T1000 (cell line): Measurements from ENCODE around the gene GUCY1A1.
"Not testable (repeated sequence)": the region's sequence is repeated elsewhere in the genome, so short reads cannot be mapped to it uniquely, and the experiment has no call there.

Experiments used
- DNase-seq: peaks from one replicate; lab custom pipeline; 2025; ENCODE audit warnings: mixed read lengths; lab: John Stamatoyannopoulos, UW

GUCY1A1 gene, protein sequence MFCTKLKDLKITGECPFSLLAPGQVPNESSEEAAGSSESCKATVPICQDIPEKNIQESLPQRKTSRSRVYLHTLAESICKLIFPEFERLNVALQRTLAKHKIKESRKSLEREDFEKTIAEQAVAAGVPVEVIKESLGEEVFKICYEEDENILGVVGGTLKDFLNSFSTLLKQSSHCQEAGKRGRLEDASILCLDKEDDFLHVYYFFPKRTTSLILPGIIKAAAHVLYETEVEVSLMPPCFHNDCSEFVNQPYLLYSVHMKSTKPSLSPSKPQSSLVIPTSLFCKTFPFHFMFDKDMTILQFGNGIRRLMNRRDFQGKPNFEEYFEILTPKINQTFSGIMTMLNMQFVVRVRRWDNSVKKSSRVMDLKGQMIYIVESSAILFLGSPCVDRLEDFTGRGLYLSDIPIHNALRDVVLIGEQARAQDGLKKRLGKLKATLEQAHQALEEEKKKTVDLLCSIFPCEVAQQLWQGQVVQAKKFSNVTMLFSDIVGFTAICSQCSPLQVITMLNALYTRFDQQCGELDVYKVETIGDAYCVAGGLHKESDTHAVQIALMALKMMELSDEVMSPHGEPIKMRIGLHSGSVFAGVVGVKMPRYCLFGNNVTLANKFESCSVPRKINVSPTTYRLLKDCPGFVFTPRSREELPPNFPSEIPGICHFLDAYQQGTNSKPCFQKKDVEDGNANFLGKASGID

DNA sequence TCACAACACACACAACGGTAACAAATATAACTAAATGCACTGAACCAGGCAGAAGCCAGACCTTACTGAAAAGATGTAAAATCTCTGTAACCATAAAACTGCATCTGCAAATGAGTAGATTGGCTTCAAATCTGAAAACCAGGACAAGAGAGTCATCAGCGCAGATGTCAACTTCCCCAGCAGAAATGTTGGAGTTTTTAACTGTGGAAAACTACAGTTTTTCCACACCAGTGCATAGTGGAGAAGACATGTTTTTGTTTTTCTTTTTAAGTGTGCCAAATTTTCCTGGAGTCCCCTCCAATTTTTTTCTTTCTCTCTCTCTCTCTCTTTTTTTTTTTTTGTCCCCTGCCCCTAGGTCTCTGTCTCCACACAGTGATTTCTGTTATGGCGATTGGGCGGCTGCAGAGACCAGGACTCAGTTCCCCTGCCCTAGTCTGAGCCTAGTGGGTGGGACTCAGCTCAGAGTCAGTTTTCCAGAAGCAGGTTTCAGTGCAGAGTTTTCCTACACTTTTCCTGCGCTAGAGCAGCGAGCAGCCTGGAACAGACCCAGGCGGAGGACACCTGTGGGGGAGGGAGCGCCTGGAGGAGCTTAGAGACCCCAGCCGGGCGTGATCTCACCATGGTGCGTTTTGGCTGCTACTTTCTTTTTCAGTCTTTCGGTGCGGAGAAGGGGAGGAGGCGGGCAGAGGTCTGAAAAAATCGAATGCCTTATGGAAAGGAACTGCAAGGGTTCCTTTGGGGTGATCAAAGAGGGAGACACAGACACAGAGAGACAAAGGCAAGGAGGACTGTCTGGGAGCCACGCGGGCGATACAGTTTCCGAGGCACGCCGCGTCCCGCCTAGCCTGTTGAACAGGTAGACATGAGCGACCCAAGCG, at the start of gene GUCY1A1:
Gene GUCY1A1 (plus strand): TSS at position 505 of the 878 bp plus-strand sequence. CDS start 30,020 bp downstream, outside the sequence.
- DNase-seq: no peak

GRCh38 chr4:155617296-155617695, 49.4 kb upstream of the GUCY1A1 start:
- no peak for DNase-seq

- DNase-seq: no peak
Observed at GRCh38 chr4:155618183-155618838, 48.3 kb upstream of the GUCY1A1 start.

- no peak for DNase-seq
Observed at GRCh38 chr4:155620637-155621036, 46.0 kb upstream of the GUCY1A1 start.

DNA sequence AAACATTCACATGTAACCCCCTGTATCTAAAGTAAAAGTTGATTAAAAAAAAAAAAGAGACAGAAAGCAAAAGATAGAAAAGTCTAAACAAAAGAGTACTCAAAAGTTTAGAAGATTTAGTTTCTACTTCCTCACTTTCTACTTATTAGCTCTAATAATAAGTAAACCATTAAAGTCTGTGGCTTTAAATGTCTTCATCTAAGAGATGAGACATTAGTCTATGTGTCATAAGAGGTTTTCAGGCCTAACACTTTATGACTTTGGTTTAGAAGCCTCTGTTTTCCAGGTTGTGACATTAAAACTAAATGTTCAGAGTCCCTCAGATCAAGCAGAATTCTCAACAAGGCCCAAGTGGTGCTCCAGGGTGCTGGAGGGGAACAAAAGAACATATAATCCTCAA, 42.2 kb upstream of the GUCY1A1 start:
- no peak for DNase-seq

DNA sequence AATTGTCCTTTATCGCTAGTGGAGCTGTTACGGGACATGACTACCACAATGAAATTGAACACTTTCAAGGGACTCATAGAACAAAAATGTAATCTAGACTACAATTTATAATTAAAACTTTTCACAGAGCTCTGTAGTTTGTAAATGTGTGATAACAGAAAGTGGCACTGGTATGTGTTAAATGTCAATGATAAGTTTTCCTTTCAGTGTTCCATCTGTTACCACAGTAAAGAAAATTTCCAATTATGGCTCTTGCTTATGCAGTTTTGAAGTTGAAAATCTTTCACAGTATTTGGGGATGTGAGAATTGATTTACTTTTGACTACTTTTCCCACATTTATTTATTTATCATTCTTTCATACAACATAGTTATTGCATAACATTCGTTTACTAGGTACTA, 40.1 kb upstream of the GUCY1A1 start:
- DNase-seq: no peak

DNA sequence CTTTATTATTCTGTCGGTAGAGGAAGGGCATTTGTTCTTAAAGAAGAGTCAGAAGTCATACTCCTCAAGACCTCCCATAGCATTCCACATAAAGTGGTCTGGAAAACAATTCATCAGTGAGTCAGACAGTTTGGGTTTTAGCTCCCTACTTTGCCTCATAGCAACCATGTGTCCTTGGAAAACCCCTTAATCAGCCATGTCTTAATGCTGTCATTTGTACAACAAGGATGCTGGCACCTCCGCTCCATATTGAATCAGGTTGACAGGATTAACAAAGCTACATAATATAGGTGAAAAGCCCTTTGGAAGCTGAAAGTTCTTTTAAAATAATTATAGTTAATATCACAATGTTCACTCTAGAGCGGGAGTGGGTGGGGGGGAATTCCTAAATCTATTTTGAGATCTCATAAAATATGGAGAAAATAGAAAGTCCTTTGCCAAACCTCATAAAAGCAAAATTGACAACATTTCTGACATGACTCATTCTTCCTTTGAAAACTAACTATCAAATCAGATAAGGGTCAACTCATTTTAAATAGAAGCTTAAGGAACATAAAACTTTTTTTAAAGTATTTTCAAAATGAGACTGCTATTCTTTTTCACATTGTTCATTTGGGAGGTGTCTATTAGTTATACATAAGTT, 37.3 kb upstream of the GUCY1A1 start:
- DNase-seq: no peak

GRCh38 chr4:155629956-155630355, 36.7 kb upstream of the GUCY1A1 start:
- no peak for DNase-seq

DNA sequence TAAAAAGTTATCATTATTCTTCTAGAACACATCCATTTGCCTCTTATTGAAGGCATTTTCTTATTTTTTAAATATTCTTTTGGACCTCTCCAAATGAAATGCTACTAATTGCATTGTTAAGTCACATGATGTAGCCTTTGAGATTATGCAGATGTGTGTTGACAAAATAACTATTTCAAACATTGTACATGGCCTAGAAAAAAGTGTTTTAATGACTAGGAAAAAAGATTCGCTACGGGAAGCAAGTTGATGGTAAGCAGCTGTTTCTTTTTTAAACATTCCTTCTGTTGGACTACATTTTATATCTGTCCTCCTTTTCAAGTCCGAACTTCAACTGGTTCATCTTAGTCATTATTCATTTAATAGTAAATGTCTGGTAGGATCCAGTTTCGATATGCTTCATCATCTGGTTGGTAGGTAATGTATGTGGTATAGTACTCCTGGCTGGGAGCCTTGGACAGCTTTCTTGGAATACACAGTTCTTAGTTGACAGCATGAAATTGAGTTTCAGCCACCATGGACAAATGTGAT, 34.3 kb upstream of the GUCY1A1 start:
- DNase-seq: no peak

DNA sequence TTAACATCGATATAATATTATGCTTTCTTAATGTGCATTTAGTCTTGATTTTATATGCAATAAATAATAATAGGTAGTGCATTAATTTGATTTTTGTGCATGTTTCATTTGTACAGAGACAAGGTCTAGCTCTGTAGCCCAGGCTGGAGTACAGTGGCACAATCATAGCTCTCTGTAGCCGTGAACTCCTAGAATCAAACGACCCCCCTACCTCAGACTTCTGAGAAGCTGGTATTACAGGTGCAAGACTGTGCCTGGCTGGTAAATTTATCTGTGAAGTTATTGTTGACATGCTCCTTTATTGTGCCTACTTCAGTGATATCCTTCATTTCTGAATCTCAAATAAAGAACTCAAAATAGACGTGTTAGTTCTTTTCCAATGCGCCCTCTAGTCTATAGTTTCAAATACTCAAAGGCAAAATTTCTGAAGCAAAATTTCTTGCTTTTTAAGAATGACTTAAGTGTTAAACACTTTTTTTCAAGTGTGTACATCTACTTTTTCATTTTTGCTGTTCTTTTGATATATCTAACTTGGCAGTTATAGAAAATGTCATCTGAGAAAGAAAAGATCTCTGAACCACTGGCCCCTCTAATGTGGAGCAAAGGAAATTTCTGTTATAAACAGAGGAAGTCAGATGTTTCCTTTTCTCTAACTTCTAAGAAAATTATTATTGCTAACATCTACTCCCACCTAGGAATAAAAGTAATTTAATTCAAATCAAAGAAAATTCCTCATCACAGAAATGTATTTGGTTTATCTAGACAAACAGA, 28.3 kb upstream of the GUCY1A1 start:
- DNase-seq: no peak

GRCh38 chr4:155639704-155640523, 26.7 kb upstream of the GUCY1A1 start:
- no peak for DNase-seq

- DNase-seq: no peak
Observed at GRCh38 chr4:155640751-155641150, 25.9 kb upstream of the GUCY1A1 start.

GRCh38 chr4:155643087-155643486, 23.6 kb upstream of the GUCY1A1 start:
- no peak for DNase-seq

- DNase-seq: no peak
Observed at GRCh38 chr4:155646001-155646400, 20.6 kb upstream of the GUCY1A1 start.

GRCh38 chr4:155650785-155651184, 15.9 kb upstream of the GUCY1A1 start:
- not testable (repeated sequence) for DNase-seq

GRCh38 chr4:155653052-155653451, 13.6 kb upstream of the GUCY1A1 start:
- no peak for DNase-seq

- no peak for DNase-seq
Observed at GRCh38 chr4:155656025-155656424, 10.6 kb upstream of the GUCY1A1 start.

DNA sequence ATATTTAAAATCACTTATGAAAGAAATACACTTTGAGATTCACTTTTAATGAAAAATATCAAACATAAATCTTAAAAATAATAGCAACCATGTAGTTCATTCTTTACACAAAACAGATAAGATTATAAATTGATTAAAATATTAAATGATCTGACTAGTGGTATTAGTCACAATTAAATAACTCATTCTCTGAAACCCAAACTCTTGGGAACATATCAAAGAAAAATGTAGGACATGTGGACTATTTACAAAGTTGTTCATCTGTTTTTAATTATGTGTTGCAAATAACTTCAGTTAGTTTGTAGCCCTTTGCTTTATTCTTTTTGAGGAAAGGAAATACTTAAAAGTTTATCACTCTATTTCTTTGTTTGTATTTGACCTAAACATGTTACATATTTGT, 9.5 kb upstream of the GUCY1A1 start:
- no peak for DNase-seq

DNA sequence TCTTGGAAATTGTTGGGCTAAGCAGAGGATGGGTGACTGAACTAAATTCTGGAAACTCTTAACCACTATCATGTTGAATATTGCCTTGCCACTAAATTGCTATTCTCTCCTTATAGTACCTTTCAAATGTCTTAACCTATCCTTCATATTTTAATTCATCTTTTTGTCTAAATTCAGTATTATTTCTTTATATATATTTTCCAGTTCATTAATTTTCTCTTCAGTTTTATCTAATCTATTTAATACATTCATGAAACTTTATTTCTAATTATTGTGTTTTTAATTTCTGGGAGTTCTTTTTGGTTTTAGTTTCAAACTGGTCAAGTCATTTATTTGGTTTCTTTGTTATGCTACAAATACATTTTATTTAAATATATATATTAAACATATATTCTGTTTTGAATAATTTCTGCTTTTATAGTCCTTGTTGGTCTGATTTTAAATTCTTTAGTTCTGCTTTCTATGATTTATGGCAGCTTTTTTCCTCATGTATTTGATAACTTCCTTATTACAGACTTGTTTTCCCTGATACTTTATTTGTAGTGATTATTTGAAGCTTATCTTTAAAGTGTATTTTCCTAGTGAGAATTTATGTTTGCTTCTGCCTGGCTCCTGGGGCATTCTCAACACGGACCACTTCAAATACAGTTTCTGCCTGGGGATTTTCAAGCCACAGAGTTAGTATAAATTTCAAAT, 8.5 kb upstream of the GUCY1A1 start:
- no peak for DNase-seq
